Activated CD8-positive, alpha-beta memory T cell treated with anti-CD3 and anti-CD28 coated beads for 4 hours (primary cell): Measurements from ENCODE around the gene ZNF765.
A peak's percentile ranks its signal among the peaks of the same experiment; 100 is the strongest.
"Not testable (repeated sequence)": the region's sequence is repeated elsewhere in the genome, so short reads cannot be mapped to it uniquely, and the experiment has no call there.

ENCODE experiments used
- DNase-seq, 2 donors: peaks; one replicate each; pipeline ENCODE4 v3.0.0-alpha.2; 2020; ENCODE audit warnings: low read depth in 2 of 2

The ZNF765 gene

DNA sequence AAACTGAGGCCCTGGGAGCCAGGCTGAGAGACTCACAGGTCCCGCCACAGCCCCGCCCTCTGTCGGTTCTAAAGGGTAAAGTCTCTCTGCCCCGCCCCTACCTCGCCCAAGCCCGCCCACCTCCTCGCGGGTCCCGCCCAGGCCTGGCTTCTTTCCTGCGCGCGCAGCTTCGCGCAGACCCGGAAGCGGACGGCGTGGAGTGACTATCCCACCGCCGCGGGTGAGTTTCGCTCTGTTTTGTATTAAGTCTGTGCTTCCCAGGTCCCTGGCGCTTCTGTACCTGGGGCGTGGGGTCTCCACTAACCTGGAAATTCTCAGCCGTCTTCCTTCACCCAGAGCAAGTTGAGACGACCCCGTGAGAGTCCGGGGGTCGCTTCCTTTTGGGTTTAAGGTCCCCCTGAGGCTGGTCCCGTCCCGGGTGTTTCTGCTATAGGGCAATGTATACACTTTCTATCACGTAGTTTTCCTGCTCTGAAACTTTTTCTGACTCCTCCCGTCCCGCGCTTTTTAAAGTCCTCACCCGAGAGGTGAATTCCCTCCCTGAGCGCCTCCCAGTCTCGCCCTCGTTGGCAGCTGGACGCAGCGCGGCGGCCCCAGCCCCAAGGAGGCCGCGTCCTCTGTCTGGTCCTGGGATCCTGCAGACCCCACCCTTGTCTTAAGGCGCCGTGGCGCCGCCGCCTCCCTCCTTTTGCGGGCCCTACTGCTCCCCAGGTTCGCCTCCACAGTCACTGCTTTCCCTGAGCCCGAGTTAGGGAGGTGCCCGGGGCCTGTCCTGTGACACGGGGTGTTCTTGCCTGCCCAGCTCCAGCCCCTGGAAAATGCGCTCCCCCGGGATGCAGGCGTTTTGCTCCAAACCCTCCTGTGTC lies at the start of gene ZNF765:
ZNF765 (plus strand) TSS at position 176 of the 866 bp plus-strand sequence. CDS start 2,867 bp downstream, outside the sequence.
- DNase-seq: peak; percentile 95

DNA sequence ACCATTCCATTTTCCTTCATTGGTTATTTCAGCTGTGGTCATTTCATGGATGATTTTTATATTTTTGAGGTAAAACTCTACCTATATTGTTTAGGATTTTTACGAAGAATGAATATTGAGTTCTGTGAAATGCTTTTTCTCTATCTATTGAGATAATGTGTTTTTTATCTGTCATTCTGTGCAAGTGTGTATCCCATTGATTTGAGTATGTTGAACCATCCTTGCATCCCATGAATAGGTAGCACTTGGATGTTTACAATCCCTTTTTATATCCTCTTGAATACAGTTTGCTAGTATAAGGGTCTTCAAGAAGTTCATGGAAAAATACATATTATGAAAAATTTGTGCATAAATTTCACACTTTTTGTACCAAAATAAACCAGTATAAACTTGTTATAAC lies 39.2 kb upstream of the ZNF765 start:
- DNase-seq: no peak

DNA sequence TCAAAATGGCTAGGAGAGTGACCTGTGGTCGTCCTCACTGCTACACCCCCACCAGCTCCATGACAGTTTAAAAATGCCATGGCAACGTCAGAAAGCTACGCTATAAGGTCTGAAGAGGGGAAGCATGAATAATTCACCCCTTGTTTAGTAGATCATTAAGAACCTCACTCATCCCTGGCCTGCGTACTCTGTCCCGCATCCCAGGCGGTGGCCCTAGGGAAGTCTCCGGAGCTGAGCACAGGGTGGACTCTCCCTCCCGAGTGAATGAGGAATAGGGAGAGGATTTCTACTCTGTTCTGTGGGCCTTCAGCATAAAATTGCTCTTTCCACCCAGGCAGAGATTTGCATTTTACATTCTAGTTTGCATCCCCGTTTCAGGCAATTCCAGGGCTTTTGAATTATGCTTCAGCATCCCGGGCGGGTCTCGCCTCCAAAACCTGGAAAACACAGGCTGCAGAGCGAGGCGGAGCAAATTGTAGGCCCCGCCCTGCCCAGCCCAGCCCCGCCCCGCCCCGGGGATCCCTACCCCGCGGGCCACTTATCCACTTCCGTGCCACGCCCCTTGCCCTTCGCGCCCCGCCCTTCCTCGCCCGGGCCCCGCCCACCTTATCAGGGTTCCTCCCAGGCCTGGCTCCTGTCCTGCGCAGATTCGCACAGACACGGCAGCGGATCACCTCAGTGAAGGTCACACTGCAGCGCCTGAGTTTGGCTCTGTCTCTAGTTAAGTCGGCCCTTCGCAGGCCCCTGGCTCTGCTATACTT lies 36.9 kb upstream of the ZNF765 start:
- no peak for DNase-seq

DNA sequence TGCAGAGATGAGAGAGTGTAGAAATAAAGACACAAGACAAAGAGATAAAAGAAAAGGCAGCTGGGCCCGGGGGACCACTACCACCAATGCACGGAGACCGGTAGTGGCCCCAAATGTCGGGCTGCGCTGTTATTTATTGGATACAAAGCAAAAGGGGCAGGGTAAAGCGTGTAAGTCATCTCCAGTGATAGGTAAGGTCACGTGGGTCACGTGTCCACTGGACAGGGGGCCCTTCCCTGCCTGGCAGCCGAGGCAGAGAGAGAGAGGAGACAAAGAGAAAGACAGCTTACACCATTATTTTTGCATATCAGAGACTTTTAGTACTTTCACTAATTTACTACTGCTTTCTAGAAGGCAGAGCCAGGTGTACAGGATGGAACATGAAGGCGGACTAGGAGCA lies 34.9 kb upstream of the ZNF765 start:
- not testable (repeated sequence) for DNase-seq

DNA sequence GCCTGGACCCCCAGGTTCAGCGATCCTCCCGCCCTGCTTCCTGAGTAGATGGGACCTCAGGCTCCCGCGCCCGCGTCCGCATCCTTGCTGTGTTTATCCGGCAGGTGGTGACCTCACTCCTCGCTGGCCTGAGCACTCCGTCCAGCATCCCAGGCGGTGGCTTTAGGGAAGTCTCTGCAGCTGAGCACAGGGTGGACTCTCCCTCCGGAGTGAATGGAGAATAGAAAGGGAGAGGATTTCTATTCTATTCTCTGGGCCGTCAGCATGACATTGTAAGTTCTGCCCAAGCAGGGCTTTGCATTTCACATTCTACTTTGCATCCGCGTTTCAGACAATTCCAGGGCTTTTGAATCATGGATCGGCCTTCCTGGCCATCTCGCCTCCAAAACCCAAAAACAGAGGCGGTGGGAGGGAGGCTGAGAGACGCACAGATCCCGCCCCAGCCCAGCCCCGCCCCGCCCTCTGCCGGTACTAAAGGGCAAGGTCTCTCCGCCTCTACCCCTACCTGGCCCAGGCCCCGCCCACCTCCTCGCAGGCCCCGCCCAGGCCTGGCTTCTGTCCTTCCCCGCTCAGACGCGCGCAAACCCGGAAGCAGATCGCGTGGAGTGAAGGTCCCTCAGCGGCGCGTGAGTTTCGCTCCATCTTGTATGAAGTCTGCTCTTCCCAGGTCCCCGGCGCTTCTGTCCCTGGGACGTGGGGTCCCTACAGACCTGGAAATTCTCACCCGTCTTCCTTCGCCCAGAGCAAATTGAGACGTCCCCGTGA lies 29.6 kb upstream of the ZNF765 start, which contains the start of gene ZNF525:
ZNF525 (plus strand) TSS at position 572 of the 765 bp plus-strand sequence. CDS start 6,577 bp downstream, outside the sequence.
- DNase-seq: peak; percentile 94 to 96

DNA sequence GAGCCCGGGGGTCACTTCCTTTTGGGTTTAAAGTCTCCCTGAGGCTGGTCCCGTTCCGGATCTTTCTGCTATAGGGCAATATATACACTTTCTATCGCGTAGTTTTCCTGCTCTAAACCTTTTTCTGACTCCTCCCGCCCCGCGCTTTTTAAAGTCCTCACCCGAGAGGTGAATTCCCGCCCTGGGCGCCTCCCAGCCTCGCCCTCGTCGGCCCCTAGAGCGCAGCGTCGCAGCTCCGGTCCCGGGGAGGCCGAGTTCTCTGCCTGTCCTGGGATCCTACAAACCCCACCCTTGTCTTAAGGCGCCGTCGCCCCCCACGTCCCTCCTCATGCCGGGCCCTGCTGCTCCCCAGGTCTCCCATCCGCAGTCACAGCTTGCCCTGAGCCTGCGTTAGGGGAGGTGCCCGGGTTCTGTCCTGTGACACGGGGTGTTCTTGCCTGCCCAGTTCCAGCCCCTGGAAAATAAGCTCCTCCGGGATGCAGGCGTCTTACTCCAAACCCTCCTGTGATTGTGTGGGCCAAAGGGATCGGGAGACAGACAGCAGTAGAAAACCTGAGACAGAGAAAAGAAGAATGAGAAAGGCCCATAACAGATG lies 29.0 kb upstream of the ZNF765 start:
- peak; percentile 6 for DNase-seq

DNA sequence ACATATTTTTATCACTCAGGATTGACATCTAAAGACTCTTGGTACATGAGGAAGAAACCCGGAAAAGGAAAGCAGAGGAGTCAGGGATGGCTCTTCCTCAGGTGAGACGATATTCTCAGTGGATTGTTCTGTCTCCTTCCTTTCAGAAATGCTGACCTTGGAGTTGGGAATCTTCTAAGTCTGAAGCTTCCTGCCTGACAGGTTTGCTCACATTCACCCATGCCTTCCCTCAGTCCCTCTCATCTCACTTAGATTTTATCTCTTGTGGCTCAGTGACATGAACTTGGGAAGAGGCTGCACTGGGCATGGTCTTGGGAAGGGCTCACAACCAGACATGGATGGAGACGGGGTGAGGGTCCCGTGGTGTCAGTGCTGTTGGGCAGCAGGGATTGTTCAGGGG lies 22.8 kb upstream of the ZNF765 start:
- DNase-seq: no peak

DNA sequence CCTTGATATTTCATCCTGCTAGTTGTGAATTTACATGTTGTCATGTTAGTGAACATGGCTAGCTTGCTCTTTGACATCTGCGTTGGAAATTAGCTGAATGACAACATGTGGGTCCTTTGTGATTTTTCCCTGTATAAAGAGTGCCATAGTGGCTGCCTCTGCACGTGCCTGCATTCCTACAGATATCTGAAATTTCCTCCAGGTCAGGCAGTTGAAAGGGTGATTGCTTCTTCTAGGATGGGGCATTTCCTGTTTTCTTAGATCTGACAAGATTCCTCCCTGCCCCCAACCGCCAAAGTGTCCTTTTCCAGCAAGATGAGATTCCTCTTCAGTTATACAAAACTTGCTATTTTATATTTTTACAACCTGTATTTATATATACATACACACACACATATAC lies 20.7 kb upstream of the ZNF765 start:
- DNase-seq: no peak

DNA sequence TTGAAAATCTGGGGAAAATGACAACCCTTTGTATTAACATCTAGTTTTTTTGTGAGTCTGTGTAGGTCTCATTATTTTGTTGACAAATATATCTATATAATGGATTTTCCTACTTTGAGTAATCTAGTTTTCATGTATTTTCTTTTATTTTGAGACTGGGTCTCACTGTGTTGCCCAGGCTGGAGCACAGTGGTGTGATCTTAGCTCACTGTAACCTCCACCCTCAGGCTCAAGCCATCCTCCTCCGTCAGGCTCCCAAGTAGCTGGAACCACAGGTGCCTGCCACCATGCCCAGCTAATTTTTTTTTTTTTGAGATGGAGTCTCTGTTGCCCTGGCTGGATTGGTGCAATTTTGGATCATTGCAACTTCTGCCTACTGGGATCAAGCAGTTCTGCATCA lies 20.2 kb upstream of the ZNF765 start:
- no peak for DNase-seq

DNA sequence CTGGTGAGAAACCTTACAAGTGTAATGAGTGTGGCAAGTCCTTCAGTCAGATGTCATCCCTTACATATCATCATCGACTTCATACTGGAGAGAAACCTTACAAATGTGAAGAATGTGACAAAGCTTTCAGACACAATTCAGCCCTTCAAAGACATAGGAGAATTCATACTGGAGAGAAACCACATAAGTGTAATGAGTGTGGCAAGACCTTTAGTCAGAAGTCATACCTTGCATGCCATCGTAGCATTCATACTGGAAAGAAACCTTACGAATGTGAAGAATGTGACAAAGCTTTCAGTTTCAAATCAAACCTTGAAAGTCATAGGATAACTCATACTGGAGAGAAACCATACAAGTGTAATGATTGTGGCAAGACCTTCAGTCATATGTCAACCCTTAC lies 13.6 kb upstream of the ZNF765 start:
- DNase-seq: no peak

DNA sequence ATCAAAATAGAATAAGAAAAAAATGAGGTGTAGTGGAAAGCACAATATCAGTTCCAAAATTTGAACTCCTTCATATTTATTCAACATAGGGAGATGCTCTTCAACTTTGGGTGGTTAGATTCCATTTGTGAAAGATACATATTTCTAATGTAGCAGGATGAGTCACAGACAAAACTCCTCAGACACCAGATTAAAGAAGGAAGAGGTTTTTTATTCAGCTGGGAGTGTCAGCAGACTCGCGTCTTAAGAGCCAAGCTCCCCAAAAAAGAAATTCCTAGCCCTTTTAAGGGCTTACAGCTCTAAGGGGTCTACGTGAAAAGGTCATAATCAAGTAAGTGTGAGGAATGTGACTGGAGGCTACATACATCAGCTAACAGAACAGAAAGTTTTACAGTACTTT lies 6.8 kb upstream of the ZNF765 start:
- no peak for DNase-seq

DNA sequence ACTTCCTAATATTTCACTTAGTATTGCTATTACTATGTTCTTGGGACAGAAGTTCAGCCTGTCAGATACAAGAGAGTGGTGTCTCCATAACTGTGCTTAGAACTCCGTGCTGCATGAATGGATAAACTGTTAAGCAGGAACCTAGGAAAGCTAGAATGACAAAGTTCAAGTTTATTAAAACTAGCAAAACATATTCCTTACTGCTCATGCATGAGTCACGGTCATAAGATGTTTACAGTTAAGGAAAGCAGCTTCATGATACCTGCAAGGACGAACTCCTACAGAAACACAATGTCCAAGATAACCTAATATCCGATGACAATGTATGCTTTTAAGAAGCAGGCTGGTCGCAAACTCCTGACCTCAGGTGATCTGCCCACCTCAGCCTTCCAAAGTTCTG lies 6.0 kb upstream of the ZNF765 start:
- DNase-seq: no peak

DNA sequence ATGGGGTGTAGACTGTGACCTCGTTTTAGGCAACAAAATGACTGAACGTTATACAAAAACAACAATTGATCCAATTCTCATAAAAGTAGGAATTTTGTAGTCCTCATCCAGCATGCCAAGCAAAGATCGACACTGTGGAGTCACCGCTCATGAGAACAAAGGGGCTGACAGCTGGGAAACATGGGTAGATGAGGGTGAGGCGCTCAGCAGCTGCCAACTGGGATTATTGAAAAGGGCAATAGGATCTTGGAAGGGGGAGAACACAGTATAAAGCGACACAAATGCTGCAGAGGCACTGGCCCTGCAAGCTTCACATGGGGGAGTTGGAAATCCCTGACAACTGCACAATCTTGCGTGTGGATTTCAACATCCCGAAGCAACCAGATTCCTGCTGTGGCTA lies 5.4 kb upstream of the ZNF765 start:
- DNase-seq: no peak

DNA sequence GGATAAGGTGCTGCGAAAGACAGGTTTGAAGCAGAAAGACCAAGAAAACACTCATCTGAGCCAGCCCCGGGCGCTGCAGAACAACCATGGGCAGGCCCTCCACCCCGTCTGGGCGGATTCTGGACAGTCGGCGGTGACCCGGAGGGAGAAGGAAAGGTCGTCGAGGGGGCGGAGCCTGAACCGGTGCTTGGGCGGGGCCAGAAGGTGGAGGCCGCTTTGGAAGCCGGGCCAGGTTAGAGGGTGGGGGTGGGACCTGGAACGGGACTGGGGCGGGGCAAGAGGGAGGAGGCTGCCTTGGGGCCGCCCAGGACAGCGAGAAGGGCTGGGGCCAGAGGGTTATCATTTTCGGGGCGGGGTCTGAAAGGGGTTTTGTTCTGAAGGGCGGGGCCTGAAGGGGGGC lies 5.0 kb upstream of the ZNF765 start:
- DNase-seq: no peak

DNA sequence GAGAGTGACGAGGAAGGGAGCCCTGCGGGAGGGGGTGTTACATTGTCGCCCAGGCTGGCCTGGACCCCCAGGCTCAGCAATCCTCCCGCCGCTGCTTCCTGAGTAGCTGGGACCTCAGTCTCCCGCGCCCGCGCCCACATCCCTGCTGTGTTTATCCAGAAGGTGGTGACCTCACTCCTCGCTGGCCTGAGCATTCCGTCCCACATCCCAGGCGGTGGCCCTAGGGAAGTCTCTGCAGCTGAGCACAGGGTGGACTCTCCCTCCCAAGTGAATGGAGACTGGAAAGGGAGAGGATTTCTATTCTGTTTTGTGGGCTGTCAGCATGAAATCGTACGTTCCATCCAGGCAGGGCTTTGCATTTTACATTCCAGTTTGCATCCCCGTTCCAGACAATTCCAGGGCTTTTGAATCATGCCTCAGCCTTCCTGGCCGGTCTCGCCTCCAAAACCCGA lies 401 bp upstream of the ZNF765 start:
- DNase-seq: no peak

DNA sequence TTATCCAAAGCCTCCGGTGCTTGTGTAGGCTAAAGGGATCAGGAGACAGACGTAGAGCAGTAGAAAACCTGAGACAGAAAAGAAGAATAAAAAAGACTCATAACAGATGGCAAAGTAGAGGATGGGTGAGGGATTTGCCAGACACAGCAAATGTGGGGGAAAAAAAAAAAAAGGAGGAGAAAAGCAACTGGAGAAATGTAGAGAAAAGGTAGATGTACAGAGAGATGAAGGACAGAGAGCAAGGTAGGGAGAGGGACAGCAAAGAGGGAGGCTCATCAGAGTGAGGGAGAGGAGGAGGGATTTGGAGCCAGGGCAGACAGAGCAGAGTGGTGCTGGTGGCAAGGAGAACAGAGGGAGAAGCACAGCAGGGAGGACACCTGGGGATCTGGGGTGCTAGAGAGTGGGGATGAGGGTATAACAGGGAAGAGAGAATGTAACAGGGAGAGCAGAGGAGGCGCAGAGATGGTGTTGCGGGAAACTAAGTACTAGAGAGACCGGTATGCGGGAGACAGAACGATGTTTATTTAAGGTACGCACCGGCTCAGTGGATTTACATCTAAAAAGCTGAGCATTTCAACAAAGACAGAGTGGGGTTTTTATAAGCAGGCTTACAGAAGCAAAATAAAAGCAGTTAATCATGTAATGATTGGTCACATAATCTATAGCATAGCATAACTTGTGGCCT lies 1.0 kb downstream of the ZNF765 start:
- DNase-seq: not testable (repeated sequence)

DNA sequence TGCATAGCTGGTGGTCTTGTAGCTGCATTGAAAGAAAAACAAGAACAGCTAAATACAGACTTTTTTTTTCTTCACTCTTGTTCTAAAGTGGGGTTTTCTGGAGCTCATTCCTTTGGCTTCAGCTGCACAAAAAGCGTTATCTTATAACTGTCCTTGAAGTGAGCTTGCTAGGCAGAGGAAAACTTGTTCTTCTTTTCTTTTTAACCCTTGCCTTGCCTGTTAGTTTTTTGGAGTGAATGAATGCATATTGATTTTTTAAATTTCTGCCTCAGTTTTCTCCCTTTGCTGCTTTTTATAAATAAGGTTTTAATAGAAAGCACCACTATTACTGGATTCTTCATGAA lies 1.5 kb downstream of the ZNF765 start:
- DNase-seq: no peak

DNA sequence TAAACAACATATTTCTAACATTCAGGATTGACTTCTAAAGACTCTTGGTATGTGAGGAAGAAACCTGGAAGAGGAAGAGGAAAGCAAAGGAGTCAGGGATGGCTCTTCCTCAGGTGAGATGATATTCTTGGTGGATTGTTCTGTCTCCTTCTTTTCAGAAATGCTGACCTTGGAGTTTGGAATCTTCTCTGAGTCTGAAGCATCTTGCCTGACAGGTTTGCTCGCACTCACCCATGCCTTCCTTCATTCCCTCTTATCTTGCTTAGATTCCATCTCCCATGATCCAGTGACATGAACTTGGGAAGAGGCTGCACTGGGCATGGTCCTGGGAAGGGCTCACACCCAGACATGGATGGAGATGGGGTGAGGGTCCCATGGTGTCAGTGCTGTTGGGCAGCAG lies 3.0 kb downstream of the ZNF765 start:
- not testable (repeated sequence) for DNase-seq

DNA sequence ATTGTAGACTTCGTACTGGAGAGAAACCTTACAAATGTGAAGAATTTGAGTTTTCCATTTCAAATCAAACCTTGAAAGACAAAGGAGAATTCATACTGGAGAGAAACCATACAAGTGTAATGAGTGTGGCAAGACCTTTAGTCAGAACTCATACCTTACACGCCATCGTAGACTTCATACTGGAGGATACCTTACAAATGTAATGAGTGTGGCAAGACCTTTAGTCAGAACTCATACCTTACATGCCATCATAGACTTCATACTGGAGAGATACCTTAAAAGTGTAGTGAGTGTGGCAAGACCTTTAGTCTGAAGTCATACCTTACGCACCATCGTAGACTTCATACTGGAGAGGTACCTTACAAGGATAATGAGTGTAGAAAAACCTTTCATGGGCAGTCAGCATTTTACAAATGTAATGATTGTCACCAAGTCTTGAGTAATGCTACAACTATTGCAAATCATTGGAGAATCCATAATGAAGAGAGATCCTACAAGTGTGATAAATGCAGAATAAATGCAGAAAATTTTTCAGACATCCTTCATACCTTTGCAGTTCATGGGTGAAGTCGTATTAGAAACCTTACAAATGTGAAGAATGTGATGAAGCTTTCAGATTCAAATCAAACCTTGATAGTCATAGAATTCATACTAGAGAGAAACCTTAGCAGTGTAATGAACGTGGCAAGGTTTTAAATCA lies 14.7 kb downstream of the ZNF765 start:
- no peak for DNase-seq

DNA sequence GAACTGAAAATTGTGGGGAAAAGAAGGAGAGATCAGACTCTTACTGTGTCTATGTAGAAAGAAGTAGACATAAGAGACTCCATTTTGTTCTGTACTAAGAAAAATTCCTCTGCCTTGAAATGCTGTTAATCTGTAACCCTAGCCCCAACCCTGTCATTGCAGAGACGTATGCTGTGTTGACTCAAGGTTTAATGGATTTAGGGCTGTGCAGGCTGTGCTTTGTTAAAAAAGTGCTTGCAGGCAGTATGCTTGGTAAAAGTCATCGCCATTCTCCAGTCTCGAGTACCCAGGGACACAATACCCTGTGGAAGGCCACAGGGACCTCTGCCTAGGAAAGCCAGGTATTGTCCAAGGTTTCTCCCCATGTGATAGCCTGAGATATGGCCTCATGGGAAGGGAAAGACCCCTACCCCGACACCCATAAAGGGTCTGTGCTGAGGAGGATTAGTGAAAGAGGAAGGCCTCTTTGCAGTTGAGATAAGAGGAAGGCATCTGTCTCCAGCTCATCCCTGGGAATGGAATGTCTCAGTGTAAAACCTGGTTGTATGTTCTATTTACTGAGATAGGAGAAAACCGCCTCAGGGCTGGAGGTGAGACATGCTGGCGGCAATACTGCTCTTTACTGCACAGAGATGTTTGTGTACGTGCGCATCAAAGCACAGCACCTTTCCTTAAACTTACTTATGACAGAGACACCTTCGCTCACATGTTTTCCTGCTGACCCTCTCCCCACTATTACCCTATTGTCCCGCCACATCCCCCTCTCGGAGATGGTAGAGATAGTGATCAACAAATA lies 25.8 kb downstream of the ZNF765 start:
- DNase-seq: not testable (repeated sequence)
